ENCODE measurements around the gene GPLD1.

GRCh38 chr6:24500683-24501082, 11.3 kb upstream of the GPLD1 start:
- no peak for TF ChIP-seq CTCF (IDR thresholded peaks at IDR 0.05; ENCODE audit: low read depth, low read length, poor library complexity, severe bottlenecking)
- TF ChIP-seq EZH2phosphoT487 (IDR thresholded peaks at IDR 0.05; ENCODE audit: borderline replicate concordance, low read length), result no peak
